ENCODE results near the gene CFD.
"Not testable (repeated sequence)": the region's sequence is repeated elsewhere in the genome, so short reads cannot be mapped to it uniquely, and the experiment has no call there.

CFD gene

GRCh38 chr19:888581-889385 lies 29.3 kb downstream of the CFD start:
- DNase-seq (ENCODE audit: low read depth in 2 of 2) = no peak

GRCh38 chr19:889662-890295 lies 30.3 kb downstream of the CFD start:
- no peak for DNase-seq (ENCODE audit: low read depth in 2 of 2)

- no peak for DNase-seq (ENCODE audit: low read depth in 2 of 2)
Observed at GRCh38 chr19:890831-891230, 31.4 kb downstream of the CFD start.

GRCh38 chr19:891421-892200 lies 32.1 kb downstream of the CFD start:
- DNase-seq (ENCODE audit: low read depth in 2 of 2) = not testable (repeated sequence)

- no peak for DNase-seq (ENCODE audit: low read depth in 2 of 2)
Observed at GRCh38 chr19:892243-892893, 32.9 kb downstream of the CFD start.

- peak; percentile 77 to 81 for DNase-seq (ENCODE audit: low read depth in 2 of 2)
Observed at GRCh38 chr19:892894-893689, 33.6 kb downstream of the CFD start, which contains the start of the genes MED16 and RNU6-9. MED16 (minus strand) TSS chr19:893187; CDS start chr19:891131, 2,056 bp downstream. RNU6-9 (plus strand) TSS chr19:893484.

GRCh38 chr19:896434-896833 lies 37.0 kb downstream of the CFD start:
- DNase-seq (ENCODE audit: low read depth in 2 of 2) = no peak

- DNase-seq (ENCODE audit: low read depth in 2 of 2) = no peak
Observed at GRCh38 chr19:896999-897398, 37.5 kb downstream of the CFD start.

- no peak for DNase-seq (ENCODE audit: low read depth in 2 of 2)
Observed at GRCh38 chr19:897442-898039, 38.1 kb downstream of the CFD start.

GRCh38 chr19:898663-899062 lies 39.2 kb downstream of the CFD start:
- no peak for DNase-seq (ENCODE audit: low read depth in 2 of 2)

GRCh38 chr19:899336-900042 lies 40.0 kb downstream of the CFD start:
- DNase-seq (ENCODE audit: low read depth in 2 of 2) = no peak

GRCh38 chr19:900043-900301 lies 40.5 kb downstream of the CFD start:
- no peak for DNase-seq (ENCODE audit: low read depth in 2 of 2)

GRCh38 chr19:900302-901111 lies 41.0 kb downstream of the CFD start:
- no peak for DNase-seq (ENCODE audit: low read depth in 2 of 2)

- DNase-seq (ENCODE audit: low read depth in 2 of 2) = no peak
Observed at GRCh38 chr19:901216-902092, 42.0 kb downstream of the CFD start.

- DNase-seq (ENCODE audit: low read depth in 2 of 2) = no peak
Observed at GRCh38 chr19:902093-902370, 42.6 kb downstream of the CFD start.

GRCh38 chr19:902446-903226 lies 43.2 kb downstream of the CFD start:
- no peak for DNase-seq (ENCODE audit: low read depth in 2 of 2)

- no peak for DNase-seq (ENCODE audit: low read depth in 2 of 2)
Observed at GRCh38 chr19:903266-903797, 43.9 kb downstream of the CFD start.

GRCh38 chr19:904545-904944 lies 45.1 kb downstream of the CFD start:
- DNase-seq (ENCODE audit: low read depth in 2 of 2) = no peak
